Hepatocyte (in vitro differentiated cells): ENCODE data around the gene PDIA5. TPM values are rescaled to one million over a fixed set of nuclear protein-coding genes. Genes with fewer than 3 reads are reported as not detected.

Experiments used
- DNase-seq: peaks from one replicate; pipeline ENCODE4 v3.0.0-alpha.2; 2016; ENCODE audit warnings: low spot score
- H2AFZ ChIP-seq: fragments of 200-600 bp; sonication (generic); 2 replicates; pipeline ENCODE4 v1.6.0; 2016; ENCODE audit warnings: antibody characterized with exemption, mild to moderate bottlenecking
- H3K27ac ChIP-seq: fragments of 200-600 bp; sonication (generic); 2 replicates; pipeline ENCODE4 v1.5.1; 2016; ENCODE audit warnings: mild to moderate bottlenecking
- H3K27me3 ChIP-seq: fragments of 200-600 bp; sonication (generic); 2 replicates; pipeline ENCODE4 v1.6.1; 2016
- H3K36me3 ChIP-seq: fragments of 200-600 bp; sonication (generic); replicated peaks from 2 replicates; pipeline ENCODE4 v1.5.1; 2016; ENCODE audit warnings: low read depth; ENCODE audit not compliant: insufficient read depth
- H3K4me1 ChIP-seq: fragments of 200-600 bp; sonication (generic); 2 replicates; pipeline ENCODE4 v1.5.1; 2016; ENCODE audit warnings: mild to moderate bottlenecking, moderate library complexity; ENCODE audit not compliant: insufficient read depth
- H3K4me2 ChIP-seq: fragments of 200-600 bp; sonication (generic); 2 replicates; pipeline ENCODE4 v1.6.0; 2016
- H3K4me3 ChIP-seq: fragments of 200-600 bp; sonication (generic); 2 replicates; pipeline ENCODE4 v1.5.1; 2016; ENCODE audit warnings: mild to moderate bottlenecking
- H3K79me2 ChIP-seq: fragments of 200-600 bp; sonication (generic); 2 replicates; pipeline ENCODE4 v1.6.0; 2017; ENCODE audit warnings: mild to moderate bottlenecking
- H3K9me2 ChIP-seq: fragments of 200-600 bp; sonication (generic); replicated peaks from 2 replicates; pipeline ENCODE4 v1.6.0; 2017; ENCODE audit warnings: mild to moderate bottlenecking; ENCODE audit not compliant: insufficient read depth
- H3K9me3 ChIP-seq: fragments of 200-600 bp; sonication (generic); 2 replicates; pipeline ENCODE4 v1.5.1; 2016; ENCODE audit warnings: low read depth, mild to moderate bottlenecking
- H4K20me1 ChIP-seq: fragments of 200-600 bp; sonication (generic); 2 replicates; pipeline ENCODE4 v1.6.0; 2016; ENCODE audit warnings: mild to moderate bottlenecking; ENCODE audit not compliant: insufficient read depth, poor library complexity, severe bottlenecking
- EZH2 ChIP-seq: fragments of 200-600 bp; sonication (generic); IDR thresholded peaks from 2 replicates; pipeline ENCODE4 v1.6.1; 2016; ENCODE audit warnings: antibody characterized with exemption, mild to moderate bottlenecking, borderline replicate concordance
- EZH2phosphoT487 ChIP-seq: fragments of 200-600 bp; sonication (generic); IDR thresholded peaks from one replicate; pipeline ENCODE4 v1.6.1; 2018; ENCODE audit warnings: antibody characterized with exemption, mild to moderate bottlenecking, low read depth, moderate library complexity; ENCODE audit not compliant: unreplicated experiment, severe bottlenecking
- WGBS: methylation state at CpG from one replicate; pipeline ENCODE4 v1.1.6; 2016; ENCODE audit warnings: low lambda C conversion rate; ENCODE audit errors: missing lambda C conversion rate; 5-methylcytosine and 5-hydroxymethylcytosine counted together
- polyA plus RNA-seq: library from polyadenylated mRNA; unstranded; fragments of >200 nt; fragmentation: Nextera tagmentation; extraction: Ambion mirVana; gene quantifications from 2 replicates; pipeline ENCODE4 v1.2.1, GENCODE V29; 2016
- total RNA-seq: library from RNA; depleted of rRNA; stranded (reverse); fragments of >200 nt; gene quantifications from 2 replicates; pipeline ENCODE4 v1.2.3, GENCODE V29; 2014
- TF ChIP-seq, protein P1 (sequence below): fragments of 200-600 bp; sonication (generic); IDR thresholded peaks from 2 replicates; pipeline ENCODE4 v1.5.1; 2016; ENCODE audit warnings: antibody characterized with exemption, mild to moderate bottlenecking; ENCODE audit not compliant: poor library complexity

The PDIA5 gene
- total and polyA plus RNA-seq, 2 experiments from 2014 or later: 71.8 to 97.3 TPM

GRCh38 chr3:123158899-123159390 is 92.1 kb downstream of the PDIA5 start:
- peak overlapping the region; percentile 42 for H3K4me2 ChIP-seq
- no peaks in the 10 kb centered on the region for H3K79me2 ChIP-seq
- H3K4me3 ChIP-seq: no peak overlapping the region
- H3K9me2 ChIP-seq: no peaks in the 10 kb centered on the region
- H4K20me1 ChIP-seq: no peaks in the 10 kb centered on the region
- peaks cover 24% of the 10 kb centered on the region for H3K4me1 ChIP-seq
- WGBS: 74% methylated on average over 10 of the region's 10 CpGs
- peak overlapping the region; percentile 79 for H3K27ac ChIP-seq
- no peaks in the 10 kb centered on the region for H3K9me3 ChIP-seq
- H3K27me3 ChIP-seq: no peaks in the 10 kb centered on the region
- H3K36me3 ChIP-seq: no peaks in the 10 kb centered on the region
- DNase-seq: no peak
- TF ChIP-seq EZH2: no peak
- no peak for TF ChIP-seq EZH2phosphoT487
- TF ChIP-seq, protein P1, sequence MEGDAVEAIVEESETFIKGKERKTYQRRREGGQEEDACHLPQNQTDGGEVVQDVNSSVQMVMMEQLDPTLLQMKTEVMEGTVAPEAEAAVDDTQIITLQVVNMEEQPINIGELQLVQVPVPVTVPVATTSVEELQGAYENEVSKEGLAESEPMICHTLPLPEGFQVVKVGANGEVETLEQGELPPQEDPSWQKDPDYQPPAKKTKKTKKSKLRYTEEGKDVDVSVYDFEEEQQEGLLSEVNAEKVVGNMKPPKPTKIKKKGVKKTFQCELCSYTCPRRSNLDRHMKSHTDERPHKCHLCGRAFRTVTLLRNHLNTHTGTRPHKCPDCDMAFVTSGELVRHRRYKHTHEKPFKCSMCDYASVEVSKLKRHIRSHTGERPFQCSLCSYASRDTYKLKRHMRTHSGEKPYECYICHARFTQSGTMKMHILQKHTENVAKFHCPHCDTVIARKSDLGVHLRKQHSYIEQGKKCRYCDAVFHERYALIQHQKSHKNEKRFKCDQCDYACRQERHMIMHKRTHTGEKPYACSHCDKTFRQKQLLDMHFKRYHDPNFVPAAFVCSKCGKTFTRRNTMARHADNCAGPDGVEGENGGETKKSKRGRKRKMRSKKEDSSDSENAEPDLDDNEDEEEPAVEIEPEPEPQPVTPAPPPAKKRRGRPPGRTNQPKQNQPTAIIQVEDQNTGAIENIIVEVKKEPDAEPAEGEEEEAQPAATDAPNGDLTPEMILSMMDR: no peak
- no peak overlapping the region for H2AFZ ChIP-seq

- H3K4me2 ChIP-seq: no peak overlapping the region
- H3K4me1 ChIP-seq: peaks cover 24% of the 10 kb centered on the region
- TF ChIP-seq, protein P1: no peak
- TF ChIP-seq EZH2phosphoT487 (no peak), EZH2 (no peak)
- H4K20me1 ChIP-seq: no peaks in the 10 kb centered on the region
- DNase-seq: no peak
- H3K9me3 ChIP-seq: no peaks in the 10 kb centered on the region
- no peaks in the 10 kb centered on the region for H3K79me2 ChIP-seq
- H3K4me3 ChIP-seq: no peak overlapping the region
- H3K27ac ChIP-seq: no peak overlapping the region
- H3K9me2 ChIP-seq: no peaks in the 10 kb centered on the region
- no peaks in the 10 kb centered on the region for H3K27me3 ChIP-seq
- peaks cover 6% of the 10 kb centered on the region for H3K36me3 ChIP-seq
- WGBS: 90% methylated on average over 9 of the region's 9 CpGs
- H2AFZ ChIP-seq: no peak overlapping the region
Observed at GRCh38 chr3:123159926-123160635, 93.3 kb downstream of the PDIA5 start.

- H3K79me2 ChIP-seq: no peaks in the 10 kb centered on the region
- H4K20me1 ChIP-seq: no peaks in the 10 kb centered on the region
- no peak for DNase-seq
- no peaks in the 10 kb centered on the region for H3K9me3 ChIP-seq
- TF ChIP-seq, protein P1: no peak
- TF ChIP-seq EZH2 (no peak), EZH2phosphoT487 (no peak)
- no peaks in the 10 kb centered on the region for H3K27me3 ChIP-seq
- no peak overlapping the region for H3K4me2 ChIP-seq
- H3K4me1 ChIP-seq: peaks cover 24% of the 10 kb centered on the region
- WGBS: over 99% methylated on average over 7 of the region's 7 CpGs
- H3K27ac ChIP-seq: no peak overlapping the region
- H3K9me2 ChIP-seq: no peaks in the 10 kb centered on the region
- H3K36me3 ChIP-seq: peaks cover 6% of the 10 kb centered on the region
- H3K4me3 ChIP-seq: no peak overlapping the region
- no peak overlapping the region for H2AFZ ChIP-seq
Observed at GRCh38 chr3:123161167-123161566, 94.3 kb downstream of the PDIA5 start.
